Keratinocyte (primary cell): ENCODE measurements around the gene FBXO15.

Experiments
- CTCF ChIP-seq, 3 experiments: IDR thresholded peaks in 1 of 3; conservative IDR thresholded peaks in 1 of 3; optimal IDR thresholded peaks in 1 of 3; 2 replicates in 2 of 3; 3 replicates in 1 of 3; pipeline versions ENCODE3 to v1.5.1; 2011; ENCODE audit warnings: low read length in 3 of 3, mild to moderate bottlenecking in 3 of 3, moderate library complexity in 2 of 3, control low read depth in 1 of 3, inconsistent platforms in 1 of 3; ENCODE audit not compliant: insufficient read depth in 2 of 3; ENCODE audit errors: extremely low read depth in 1 of 3
- EZH2 ChIP-seq: IDR thresholded peaks from one replicate; pipeline ENCODE4 v1.6.1; 2012; ENCODE audit warnings: inconsistent platforms, mild to moderate bottlenecking, low read length, moderate library complexity

- TF ChIP-seq CTCF (optimal IDR thresholded peaks at IDR 0.05 in 1 of 3, IDR thresholded peaks at IDR 0.05 in 1 of 3, conservative IDR thresholded peaks at IDR 0.05 in 1 of 3; ENCODE audit: extremely low read depth in 1 of 3, insufficient read depth in 2 of 3, low read length in 3 of 3) (no peak), EZH2 (no peak)
Measured at GRCh38 chr18:74182335-74182734, 34.7 kb upstream of the FBXO15 start.
